ENCODE measurements around the gene STK24.
"Not testable (repeated sequence)": the region's sequence is repeated elsewhere in the genome, so short reads cannot be mapped to it uniquely, and the experiment has no call there.

STK24 gene

GRCh38 chr13:98581971-98582702, 5.2 kb upstream of the STK24 start:
- DNase-seq, result no peak

DNA sequence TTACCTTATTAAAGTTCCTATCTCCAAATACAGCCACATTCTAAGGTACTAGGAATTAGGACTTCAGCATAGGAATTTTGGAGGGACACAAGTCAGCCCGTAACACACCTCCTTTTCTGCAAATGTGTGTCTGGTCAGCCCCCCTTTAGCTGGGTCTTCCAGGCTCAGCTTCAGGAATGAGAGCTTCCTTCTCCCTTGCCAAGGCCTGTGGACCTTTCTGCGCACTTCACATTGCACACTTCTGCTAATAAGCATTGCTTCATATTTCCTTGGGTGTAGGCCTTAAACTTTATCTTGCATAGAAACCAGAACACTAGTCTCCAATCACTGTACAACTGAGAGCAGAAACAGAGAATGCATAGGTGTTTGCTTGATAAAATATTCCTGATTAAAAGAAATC, 4.5 kb upstream of the STK24 start:
- no peak for DNase-seq

- no peak for DNase-seq
Observed at GRCh38 chr13:98580420-98580819, 3.5 kb upstream of the STK24 start.

DNA sequence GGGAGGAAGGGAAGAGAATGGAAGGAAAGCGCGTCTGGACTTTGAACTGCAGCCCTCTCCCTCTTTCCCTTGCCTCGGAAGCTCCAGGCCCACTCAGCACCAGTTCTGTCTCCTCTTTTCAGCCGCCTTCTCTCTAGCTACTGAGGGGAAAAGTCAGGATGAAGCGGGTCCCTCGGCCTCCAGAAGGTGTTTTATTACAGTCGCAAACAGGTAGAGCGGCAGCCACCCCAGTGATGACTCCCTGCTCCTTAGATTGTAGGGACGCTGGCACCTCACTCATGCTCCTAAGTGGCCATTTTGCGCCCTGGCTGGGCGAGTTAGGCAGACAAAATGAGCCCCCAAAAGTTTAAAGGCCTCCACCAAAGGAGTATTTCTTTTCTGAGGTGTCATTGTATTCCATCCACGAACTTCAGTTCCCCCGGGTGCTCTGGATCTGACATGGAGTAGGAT, 954 bp upstream of the STK24 start:
- DNase-seq, result no peak

DNA sequence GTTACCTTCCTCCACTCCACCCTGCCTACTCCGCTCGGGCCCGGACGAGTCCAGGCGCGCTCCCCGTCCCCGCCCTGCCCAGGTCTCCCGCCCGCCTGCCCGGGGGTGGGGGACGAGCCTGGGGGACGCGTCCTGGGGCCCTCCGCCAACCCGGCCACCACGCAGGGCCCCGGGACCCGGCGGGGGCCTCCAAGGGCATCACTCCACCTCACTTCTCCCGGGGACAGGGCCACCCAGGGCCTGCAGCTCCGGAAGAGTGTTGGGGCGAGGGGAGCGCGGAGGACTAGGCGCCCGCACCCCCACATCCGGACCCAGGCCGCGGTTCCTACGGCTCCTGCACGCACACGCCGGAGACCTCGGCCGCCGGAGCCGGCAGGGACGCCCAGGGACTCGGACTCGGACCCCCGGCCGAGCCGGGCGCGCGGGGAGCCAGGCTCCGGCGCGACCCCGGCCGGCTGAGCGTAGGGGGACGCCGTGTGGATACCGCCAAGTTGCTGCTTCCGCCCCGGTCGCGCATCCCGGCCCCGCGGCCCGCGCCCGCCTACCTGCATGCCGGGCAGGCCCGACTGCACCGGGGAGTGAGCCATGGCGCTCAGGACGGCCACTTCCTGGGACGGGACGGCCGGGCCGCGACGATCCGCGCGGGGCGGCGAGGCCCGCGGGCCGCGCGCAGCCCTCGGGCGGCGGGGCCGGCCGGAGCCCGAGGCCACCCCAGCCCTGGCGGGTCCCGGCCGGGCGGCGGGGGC, 534 bp downstream of the STK24 start:
- DNase-seq, result no peak

DNA sequence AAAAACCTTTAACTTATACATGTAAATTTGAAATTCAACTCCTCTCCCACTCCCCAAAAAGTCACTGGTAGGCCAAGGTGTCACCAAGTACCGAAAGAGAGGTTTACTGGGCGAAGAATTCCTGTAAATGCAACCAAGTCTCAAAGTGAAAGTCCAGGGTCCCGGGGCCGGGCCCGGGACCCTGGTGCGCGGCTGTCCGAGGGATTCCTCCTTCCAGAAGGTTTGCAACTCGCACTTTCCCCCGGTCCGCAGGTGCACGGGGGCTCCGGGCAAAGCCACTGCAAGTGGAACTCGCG, 1.1 kb downstream of the STK24 start:
- no peak for DNase-seq

- DNase-seq, result no peak
Observed at GRCh38 chr13:98575009-98575903, 1.7 kb downstream of the STK24 start.

DNA sequence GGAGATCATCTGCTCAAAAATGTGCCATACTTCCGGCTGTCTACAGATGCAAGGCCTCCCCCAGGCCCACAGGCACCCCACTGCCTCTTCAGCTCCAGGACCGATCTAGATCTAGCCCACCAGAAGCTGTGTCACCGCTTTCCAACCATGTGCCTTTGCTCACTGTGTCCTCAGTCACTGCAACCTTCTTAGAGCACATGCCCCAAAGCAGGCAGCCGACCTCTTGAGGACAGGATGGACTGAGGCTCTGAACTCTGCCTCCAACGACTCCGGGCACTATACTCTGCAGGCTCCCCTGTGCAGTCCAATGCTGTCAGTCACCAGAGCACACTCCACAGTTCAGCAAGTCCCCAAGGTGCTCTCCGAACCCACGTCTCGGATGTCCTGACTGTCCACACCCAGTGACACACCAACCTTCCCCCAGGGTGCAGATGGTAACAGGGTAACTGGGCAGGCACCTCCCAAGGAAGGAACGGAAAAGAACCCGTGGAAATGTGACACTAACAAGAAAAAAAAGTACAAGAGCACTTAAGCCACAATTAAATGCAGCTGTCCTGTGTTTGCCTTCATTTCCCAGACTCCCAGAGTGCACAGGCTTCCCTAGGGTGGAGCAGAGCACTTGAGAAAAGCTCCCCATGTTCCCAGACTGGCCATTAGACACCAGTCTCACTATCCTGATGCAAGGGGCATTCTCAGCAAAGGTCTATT, 4.8 kb downstream of the STK24 start:
- DNase-seq, result no peak

DNA sequence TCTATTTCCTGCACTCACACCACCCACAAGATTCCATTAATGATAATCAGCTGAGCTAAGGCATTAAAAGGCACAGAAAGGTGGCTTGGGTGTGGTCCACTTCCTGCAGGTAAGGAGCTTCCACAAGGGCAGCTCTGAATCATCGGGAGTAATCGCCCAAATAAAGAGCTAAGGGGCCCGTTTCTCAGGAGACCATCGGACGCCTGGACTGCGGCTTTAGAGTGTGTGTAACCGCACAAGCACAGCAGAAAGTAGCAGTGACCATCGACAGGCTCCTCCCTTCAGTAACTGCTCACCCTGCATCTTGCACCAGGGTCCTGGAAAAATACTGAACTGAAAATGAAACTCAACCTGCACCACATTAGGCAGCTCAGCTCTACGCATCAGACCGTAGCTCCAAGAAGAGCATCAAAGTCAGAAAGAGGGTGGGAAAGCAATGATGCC, 6.0 kb downstream of the STK24 start:
- no peak for DNase-seq

- DNase-seq, result not testable (repeated sequence)
Observed at GRCh38 chr13:98569494-98570367, 7.2 kb downstream of the STK24 start.

DNA sequence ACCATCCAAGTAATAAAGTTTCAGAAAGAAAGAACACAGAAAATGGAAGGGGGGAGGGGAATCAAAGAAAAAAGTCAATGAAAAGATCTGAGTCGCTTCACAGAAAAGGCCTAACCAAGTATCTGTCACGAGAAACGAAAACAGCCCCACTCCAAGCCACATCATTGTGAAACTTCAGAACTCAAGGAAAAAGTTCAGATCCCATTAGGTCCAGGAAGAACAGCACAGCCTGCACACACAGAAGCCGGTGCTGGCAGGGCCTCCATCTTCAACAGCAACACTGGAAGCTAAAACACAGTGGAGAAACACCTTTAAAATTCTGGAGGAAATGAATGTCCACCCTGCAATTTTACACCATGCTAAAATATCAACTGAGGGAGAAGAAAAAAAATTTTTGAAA, 8.0 kb downstream of the STK24 start:
- DNase-seq, result no peak

GRCh38 chr13:98567140-98567539, 9.8 kb downstream of the STK24 start:
- no peak for DNase-seq

GRCh38 chr13:98565726-98566565, 11.0 kb downstream of the STK24 start:
- no peak for DNase-seq

- DNase-seq, result no peak
Observed at GRCh38 chr13:98564204-98564603, 12.7 kb downstream of the STK24 start.

DNA sequence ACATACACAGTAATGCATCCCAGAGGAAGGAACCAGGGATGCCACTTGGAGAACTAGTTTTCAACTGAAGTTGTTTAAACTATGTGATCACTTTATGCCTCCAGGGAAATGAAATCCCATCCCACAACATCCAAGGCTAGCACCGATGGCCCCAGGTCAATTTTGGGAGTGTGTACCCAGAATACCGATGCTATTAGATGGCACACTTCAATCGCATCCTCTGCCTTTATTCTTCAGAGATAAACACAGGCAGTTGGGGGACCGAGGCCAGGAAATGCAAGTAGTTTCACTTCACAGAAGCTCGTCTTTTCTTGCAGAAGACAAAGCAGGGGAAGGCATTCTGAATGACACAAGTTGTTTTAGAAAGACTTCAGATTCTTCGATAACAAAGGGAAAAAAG, 13.8 kb downstream of the STK24 start:
- DNase-seq, result no peak

DNA sequence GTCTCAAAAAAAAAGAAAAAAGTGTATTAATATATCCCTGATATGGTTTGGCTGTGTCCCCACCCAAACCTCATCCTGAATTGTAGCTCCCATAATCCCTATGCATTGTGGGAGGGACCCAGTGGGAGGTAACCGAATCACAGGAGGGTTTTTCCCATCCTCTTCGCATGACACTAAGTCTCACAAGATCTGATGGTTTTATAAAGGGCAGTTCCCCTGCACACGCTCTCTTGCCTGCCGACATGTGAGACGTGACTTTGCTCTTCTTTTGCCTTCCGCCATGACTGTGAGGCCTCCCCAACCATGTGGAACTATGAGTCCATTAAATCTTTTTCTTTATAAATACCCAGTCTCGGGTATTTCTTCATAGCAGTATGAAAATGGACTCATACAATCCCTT, 17.7 kb downstream of the STK24 start:
- no peak for DNase-seq

GRCh38 chr13:98557937-98558792, 18.7 kb downstream of the STK24 start:
- no peak for DNase-seq

- no peak for DNase-seq
Observed at GRCh38 chr13:98556968-98557631, 19.8 kb downstream of the STK24 start.

DNA sequence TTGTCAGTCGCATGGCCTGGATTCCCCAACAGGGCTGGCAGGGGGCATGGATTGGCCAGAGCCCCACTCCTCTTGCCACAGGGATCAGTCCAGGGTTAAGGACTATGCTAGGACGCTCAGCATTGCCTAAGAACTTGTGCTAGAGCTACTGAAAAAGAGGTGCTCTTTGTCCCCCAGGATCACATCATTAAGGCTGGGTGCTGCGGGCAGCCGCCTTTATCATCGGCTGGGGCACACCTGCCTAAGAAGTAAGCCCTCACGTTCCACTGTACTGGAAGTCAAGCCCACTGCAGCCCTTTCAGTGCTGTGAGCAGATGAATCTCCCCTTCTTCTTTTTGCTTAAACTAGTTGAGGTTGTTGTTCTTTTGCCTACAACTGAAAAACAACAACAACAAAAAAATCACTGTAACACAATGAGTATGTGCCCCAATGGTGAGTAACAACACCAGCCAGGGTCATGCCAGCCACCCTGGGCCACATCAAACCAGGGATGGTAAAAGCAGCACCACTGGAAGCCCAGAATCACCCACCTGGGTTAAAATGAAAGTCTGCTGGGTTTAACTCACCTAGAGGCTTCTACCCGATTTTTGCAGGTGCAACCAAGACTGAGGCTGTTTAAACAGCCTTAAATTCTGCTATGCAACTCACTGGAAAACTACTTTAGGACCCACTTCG, 20.6 kb downstream of the STK24 start:
- DNase-seq, result no peak
